NCI-H2107 treated with DMSO at 0.1 percent for 48 hours (cell line): Measurements from ENCODE around the gene CTNNA2.

ENCODE experiments used
- DNase-seq: peaks from one replicate; lab custom pipeline; 2025; ENCODE audit not compliant: unreplicated experiment; lab: John Stamatoyannopoulos, UW

CTNNA2 gene

DNA sequence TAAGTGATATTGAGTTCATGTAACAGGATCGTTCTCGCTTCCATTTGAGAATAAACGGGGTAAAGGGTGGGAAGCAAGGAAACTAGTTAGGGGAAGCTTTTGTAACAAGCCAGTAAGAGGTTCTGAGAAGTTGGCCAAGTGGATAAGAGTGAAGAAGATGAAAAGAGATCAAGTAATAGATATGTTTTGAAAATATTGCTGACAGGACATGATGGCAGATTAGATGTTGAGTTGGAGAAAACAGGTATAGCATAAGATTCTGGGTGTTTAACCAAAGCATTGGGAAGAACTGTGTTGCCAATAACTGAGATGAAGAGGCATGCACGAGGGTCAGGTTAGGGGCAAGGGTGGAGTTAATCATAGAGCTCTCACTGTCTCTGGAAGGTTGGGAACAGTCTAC, 1121.7 kb downstream of the CTNNA2 start:
- no peak for DNase-seq

DNA sequence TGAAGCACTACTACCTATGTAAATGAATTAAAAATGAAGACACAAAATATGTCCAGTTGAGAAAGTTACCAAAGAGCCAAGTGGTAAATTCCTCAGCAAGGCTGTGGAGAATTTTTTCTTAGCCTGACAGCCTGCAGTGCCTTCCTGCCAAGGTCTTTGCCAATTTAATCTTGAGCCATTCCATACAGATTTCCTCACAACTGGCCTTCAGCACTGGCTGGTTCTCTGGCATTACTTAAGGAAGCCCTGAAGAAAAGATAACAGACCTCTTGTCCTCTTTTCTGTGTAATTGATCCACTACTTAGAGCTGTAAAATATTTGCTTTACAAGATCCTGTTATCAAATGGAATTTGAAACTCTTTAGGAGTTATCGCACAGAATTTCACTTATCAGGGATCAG, 1125.9 kb downstream of the CTNNA2 start:
- no peak for DNase-seq

- DNase-seq, result no peak
These were observed 1129.6 kb downstream of the CTNNA2 start for GRCh38 chr2:80642465-80642864.

DNA sequence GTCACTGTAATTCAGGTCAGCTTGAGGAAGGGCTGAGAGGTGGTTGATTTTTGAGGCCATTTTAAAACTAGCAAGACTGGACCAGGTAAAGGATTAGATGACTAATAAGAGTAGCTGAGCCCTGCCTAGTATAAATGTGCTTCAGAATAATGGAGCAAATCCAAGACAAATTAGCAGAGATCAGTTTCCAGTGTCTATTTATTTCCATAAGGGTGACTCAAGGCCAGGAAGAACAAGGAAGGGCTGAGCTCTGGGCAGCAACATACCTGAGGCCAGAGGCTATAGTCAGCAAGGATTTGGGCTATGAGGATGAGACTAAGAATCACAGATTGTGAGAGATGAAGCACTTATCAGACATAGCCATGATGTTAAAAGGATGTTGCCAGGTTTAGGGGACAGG, 1130.7 kb downstream of the CTNNA2 start:
- DNase-seq, result no peak

GRCh38 chr2:80651435-80651834, 1138.6 kb downstream of the CTNNA2 start:
- DNase-seq, result no peak

GRCh38 chr2:80655265-80655664, 1142.4 kb downstream of the CTNNA2 start:
- no peak for DNase-seq

DNA sequence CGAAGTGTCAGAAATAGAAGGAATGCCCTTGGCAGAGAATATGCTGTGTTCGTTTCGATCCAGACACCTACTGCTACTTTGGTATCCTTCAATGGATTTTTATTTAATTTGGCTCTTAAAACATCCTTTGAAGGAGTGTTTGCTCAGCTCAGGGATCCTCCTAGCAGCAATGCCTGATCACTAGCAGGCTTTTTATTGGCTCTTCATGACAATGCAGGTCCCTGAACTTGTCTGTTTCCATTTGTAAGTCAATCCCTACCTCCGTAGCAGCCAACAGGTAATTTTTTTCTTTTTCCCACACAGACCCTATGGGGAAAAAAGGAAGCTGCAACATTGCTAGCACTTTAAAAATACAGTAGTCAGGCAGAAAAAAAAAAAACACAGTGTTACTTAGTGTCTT, 1157.9 kb downstream of the CTNNA2 start:
- no peak for DNase-seq

GRCh38 chr2:80687524-80687923, 1174.7 kb downstream of the CTNNA2 start:
- DNase-seq, result no peak

DNA sequence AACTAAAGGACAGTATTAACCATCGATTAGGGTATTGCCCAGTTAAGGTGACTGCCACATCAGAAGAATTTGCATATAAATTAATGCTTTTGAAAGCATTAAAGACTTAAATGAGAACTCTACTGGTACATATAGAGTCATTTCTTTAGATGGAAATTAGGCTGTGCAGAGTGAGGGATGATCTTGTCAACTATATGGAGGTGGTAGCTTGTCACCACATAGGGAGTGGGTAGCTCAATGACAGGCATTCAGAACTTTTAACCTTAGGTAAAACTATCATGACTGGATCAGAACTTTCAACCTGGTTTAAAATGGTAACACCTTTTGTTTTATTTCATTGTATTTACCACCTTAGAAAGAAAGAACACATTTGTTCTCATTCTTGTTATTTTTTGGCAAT, 1176.3 kb downstream of the CTNNA2 start:
- no peak for DNase-seq
